Fibroblast of villous mesenchyme (primary cell): ENCODE measurements around the gene PTCRA. TPM values are rescaled to one million over a fixed set of nuclear protein-coding genes. Genes with fewer than 3 reads are reported as not detected.

Experiments
- DNase-seq: peaks from one replicate; pipeline ENCODE4 v3.0.0-alpha.2; 2010; ENCODE audit warnings: low read depth
- H3K4me3 ChIP-seq: 2 replicates; pipeline ENCODE4 v1.5.1; 2011; ENCODE audit warnings: low read depth, mild to moderate bottlenecking, low read length
- total RNA-seq: library from RNA; depleted of rRNA; stranded (reverse); fragments of >200 nt; gene quantifications from 2 replicates; pipeline ENCODE4 v1.2.3, GENCODE V29; 2012
- TF ChIP-seq, protein P1 (sequence below): IDR thresholded peaks from 2 replicates; pipeline ENCODE4 v1.5.1; 2012; ENCODE audit warnings: low read depth, mild to moderate bottlenecking, low read length; ENCODE audit not compliant: insufficient read depth

PTCRA gene
- total RNA-seq, 1 donor: not detected

DNA sequence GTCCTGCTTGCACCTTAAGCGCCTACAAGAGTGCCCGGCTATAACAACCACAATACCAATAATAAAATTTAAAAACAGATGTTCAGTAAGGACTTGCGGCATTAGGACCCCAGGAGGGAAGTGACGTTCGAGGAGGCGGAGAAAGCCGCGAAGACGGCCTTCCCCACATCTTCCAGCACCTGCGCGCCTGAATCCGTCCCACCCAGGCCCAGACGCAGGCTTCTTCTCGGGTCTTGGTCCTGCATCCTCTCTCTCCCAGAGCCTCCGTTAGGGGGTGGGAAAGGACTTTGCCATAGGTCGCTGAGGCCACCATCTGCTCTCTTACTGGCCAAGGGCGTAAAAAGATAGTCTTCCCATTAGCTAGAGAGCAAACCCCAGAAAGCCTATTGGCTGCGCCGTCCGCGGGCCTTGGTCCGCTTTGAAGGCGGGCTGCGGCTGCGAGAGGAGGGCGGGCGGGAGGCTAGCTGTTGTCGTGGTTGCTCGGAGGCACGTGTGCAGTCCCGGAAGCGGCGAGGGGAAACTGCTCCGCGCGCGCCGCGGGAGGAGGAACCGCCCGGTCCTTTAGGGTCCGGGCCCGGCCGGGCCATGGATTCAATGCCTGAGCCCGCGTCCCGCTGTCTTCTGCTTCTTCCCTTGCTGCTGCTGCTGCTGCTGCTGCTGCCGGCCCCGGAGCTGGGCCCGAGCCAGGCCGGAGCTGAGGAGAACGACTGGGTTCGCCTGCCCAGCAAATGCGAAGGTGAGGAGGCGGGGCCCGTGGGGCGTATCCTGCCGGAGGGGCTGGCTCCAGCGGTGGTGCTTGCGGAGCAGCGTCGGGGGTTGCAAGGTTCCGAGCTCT is 13.3 kb downstream of the PTCRA start, which contains the start of gene CNPY3:
CNPY3 (plus strand) TSS at position 495 of the 835 bp plus-strand sequence; CDS start at position 586, 91 bp downstream.
- peak within 1 kb of the TSS; percentile 75 for H3K4me3 ChIP-seq
- TF ChIP-seq, protein P1, sequence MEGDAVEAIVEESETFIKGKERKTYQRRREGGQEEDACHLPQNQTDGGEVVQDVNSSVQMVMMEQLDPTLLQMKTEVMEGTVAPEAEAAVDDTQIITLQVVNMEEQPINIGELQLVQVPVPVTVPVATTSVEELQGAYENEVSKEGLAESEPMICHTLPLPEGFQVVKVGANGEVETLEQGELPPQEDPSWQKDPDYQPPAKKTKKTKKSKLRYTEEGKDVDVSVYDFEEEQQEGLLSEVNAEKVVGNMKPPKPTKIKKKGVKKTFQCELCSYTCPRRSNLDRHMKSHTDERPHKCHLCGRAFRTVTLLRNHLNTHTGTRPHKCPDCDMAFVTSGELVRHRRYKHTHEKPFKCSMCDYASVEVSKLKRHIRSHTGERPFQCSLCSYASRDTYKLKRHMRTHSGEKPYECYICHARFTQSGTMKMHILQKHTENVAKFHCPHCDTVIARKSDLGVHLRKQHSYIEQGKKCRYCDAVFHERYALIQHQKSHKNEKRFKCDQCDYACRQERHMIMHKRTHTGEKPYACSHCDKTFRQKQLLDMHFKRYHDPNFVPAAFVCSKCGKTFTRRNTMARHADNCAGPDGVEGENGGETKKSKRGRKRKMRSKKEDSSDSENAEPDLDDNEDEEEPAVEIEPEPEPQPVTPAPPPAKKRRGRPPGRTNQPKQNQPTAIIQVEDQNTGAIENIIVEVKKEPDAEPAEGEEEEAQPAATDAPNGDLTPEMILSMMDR: no peak
- DNase-seq: peak; percentile 98

DNA sequence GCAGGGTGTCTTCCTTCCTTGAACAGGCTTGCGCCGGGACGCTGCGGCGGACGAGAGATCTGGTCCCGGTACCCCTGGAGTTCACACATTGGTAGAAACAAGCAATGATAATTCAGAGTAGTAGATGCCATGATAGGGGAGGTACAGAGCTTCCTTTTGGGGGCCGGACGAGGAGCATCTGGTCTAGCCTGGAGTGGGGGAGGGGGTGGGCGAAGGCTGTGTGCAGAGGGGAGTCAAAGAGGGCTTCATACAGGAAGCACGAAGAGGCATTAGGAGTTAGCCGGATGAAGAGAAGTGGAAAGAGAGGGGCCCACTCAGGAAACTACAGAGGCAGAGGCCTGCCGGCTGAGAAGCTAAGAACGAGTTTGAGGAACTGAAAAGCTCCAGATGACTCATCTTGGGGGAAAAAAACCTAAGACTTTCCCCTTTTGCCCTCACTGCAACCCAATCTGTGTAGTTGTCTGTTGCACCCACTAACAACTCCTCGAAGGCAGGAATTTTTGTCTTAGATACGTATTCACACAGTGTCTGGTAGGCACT is 14.0 kb downstream of the PTCRA start:
- peak overlapping the region; percentile 75 for H3K4me3 ChIP-seq
- DNase-seq: peak; percentile 79
- TF ChIP-seq, protein P1: no peak

DNA sequence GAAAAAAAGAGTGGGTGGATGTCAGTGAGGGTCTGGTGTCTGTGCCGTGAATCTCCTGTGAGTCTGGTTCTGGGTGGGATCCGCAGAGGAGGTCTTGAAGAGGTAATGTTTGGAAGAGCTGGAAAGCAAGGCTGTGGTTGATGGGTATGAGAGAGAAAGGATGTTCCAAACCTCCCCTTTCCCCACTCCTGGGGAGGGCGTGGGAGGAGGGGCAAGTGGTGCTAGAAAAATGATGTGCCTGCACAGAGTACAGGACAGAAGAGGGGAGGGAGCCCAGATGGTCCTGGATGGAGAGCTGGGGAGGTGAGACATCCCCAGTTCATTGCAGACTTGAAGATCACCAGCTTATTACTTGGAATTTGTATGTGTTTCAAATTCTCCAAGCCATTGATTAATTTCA is 16.6 kb downstream of the PTCRA start:
- no peak for DNase-seq
- TF ChIP-seq, protein P1: no peak
- no peak overlapping the region for H3K4me3 ChIP-seq

DNA sequence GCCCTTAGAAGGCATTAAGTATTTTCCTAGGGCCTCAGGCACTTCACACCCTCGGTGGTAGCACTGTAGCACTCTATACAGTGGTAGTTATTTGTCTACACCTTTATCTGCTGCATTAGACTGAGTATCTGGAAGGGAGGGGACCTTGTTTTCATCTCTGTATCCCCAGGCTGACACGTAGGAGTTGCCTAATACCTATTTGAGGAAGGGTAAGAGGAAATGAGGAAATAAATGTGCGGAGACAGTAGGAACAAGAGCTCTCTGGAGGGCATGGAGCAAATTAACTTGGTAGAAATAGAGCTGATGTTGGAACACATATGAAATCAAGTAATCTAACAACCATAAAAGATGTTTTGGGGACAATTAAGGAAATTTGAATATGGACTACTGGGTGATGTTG is 17.4 kb downstream of the PTCRA start:
- TF ChIP-seq, protein P1: no peak
- no peak overlapping the region for H3K4me3 ChIP-seq
- no peak for DNase-seq

DNA sequence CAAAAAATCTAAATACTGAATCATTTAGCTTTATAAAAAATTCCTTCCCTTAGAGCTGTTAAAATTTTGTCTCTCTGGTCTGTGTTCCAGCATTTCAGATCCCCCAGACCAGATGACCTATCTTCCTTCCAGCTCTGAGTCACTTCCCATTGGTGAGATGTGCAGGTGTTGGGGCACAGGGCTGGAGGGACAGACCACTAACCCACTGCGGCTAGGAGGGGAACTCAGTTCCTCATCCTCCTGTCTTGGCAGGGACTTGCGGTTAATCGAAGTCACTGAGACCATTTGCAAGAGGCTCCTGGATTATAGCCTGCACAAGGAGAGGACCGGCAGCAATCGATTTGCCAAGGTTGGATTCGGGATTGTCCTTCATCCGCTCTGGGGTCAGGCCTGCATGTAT is 19.5 kb downstream of the PTCRA start:
- H3K4me3 ChIP-seq: no peak overlapping the region
- DNase-seq: no peak
- TF ChIP-seq, protein P1: no peak

DNA sequence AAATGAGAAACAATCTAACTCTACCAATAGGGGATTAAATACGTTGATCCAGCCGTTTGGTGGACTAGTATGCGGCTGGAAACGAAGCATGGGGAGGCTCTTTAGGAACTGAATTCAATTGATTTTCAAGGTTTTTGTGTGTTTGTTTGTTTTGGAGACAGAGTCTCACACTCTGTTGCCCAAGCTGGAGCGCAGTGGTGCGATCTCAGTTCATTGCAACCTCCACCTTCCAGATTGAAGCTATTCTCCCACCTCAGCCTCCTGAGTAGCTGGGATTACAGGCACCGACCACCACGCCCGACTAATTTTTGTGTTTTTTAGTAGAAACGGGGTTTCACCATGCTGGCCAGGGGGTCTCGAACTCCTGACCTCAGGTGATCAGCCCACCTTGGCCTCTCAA is 20.5 kb downstream of the PTCRA start:
- TF ChIP-seq, protein P1: no peak
- DNase-seq: no peak
- H3K4me3 ChIP-seq: no peak overlapping the region
